RWPE1 (cell line): ENCODE data around the gene SEC23B.
A peak's percentile ranks its signal among the peaks of the same experiment; 100 is the strongest.
"Not testable (repeated sequence)": the region's sequence is repeated elsewhere in the genome, so short reads cannot be mapped to it uniquely, and the experiment has no call there.

Experiments used
- CTCF ChIA-PET: fragments of 350-600 bp; sonication (Branson Sonifier 250); formaldehyde crosslinking; extraction: SDS; loops from one replicate; lab custom pipeline; 2021; lab: Yijun Ruan, JAX
- POLR2A ChIA-PET: fragments of 400-600 bp; formaldehyde crosslinking; extraction: SDS; loops from one replicate; lab custom pipeline; 2020; ENCODE audit warnings: antibody characterized with exemption; ENCODE audit not compliant: low non-redundant PET; lab: Yijun Ruan, JAX
- DNase-seq: peaks from one replicate; pipeline ENCODE4 v3.0.0; 2012; ENCODE audit warnings: low spot score
- H3K27ac ChIP-seq: fragments of 450-650 bp; 2 replicates; pipeline ENCODE4 v1.5.1; 2017
- CTCF ChIP-seq: fragments of 450-650 bp; conservative IDR thresholded peaks from 2 replicates; pipeline ENCODE4 v1.5.1; 2017; ENCODE audit warnings: low read depth, mild to moderate bottlenecking

The SEC23B gene

GRCh38 chr20:18504479-18505060 lies 3.2 kb upstream of the SEC23B start:
- POLR2A ChIA-PET, result no interaction called here
- no peak for DNase-seq
- CTCF ChIA-PET, result interaction anchor here (0.7 kb wide), 1 partner anchor 934 kb away, joined by 4 read pairs; no protein-coding TSS in a partner anchor
- no peak for TF ChIP-seq CTCF
- H3K27ac ChIP-seq, result no peak overlapping the region

GRCh38 chr20:18506744-18507143 lies 996 bp upstream of the SEC23B start:
- TF ChIP-seq CTCF, result no peak
- POLR2A ChIA-PET, result interaction anchor here (0.6 to 2.4 kb wide), 3 partner anchors 10 to 516 kb away, joined by 3 to 9 read pairs (median 4); partner anchors contain the start of gene RBBP9
- CTCF ChIA-PET, result no interaction called here
- H3K27ac ChIP-seq, result peak overlapping the region; percentile 94
- no peak for DNase-seq

DNA sequence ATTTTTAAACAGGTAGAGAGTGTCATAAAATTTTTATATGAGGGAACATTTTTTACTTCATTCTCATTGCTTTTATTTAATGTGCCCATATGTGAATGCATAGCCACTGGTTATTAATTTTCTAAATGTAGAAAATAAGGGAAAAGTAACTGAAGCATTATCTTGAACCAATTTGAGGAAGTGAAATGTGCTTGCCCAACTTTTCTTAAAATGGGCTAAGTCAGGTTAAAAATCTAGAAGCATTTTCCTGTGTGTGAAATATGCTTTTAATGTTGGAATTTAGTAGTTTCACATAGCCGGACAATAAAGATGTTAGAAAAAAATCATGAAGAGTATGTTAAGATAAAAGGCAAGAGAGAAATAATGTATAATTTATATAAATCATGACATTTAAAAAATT lies 3.8 kb downstream of the SEC23B start:
- POLR2A ChIA-PET, result no interaction called here
- no peak for DNase-seq
- CTCF ChIA-PET, result no interaction called here

DNA sequence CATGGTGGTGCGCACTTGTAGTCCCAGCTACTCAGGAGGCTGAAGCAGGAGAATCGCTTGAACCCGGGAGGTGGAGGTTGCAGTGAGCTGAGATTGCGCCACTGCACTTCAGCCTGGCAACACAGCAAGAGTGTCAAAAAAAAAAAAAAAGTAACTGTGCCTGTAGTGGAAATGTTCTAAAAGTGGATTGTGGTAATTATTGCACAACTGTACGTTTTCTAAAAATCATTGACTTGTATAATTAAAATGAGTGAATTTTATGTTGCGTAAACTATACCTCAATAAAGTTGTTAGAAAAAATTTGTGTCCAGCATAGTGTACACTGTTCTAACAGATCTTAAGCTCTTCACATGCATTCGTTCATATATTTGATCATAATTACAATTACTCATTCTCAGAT lies 5.5 kb downstream of the SEC23B start:
- ChIA-PET POLR2A (no interaction called here), CTCF (no interaction called here)
- TF ChIP-seq CTCF, result no peak
- DNase-seq, result no peak
- no peak overlapping the region for H3K27ac ChIP-seq

More for the DNA sequence above, 3.8 kb downstream of the SEC23B start:
- no peak overlapping the region for H3K27ac ChIP-seq
- TF ChIP-seq CTCF, result no peak

GRCh38 chr20:18514127-18514526 lies 6.4 kb downstream of the SEC23B start:
- 0 out of 2 replicates have a peak overlapping the region, but pooled peaks have one; percentile 19 for H3K27ac ChIP-seq
- TF ChIP-seq CTCF, result no peak
- ChIA-PET CTCF (interaction anchor here (0.6 kb wide), 2 partner anchors 59 to 1544 kb away, joined by 3 to 4 read pairs; no protein-coding TSS in a partner anchor), POLR2A (no interaction called here)
- no peak for DNase-seq

- no peak for DNase-seq
- H3K27ac ChIP-seq, result no peak overlapping the region
- CTCF ChIA-PET, result no interaction called here
- POLR2A ChIA-PET, result no interaction called here
- no peak for TF ChIP-seq CTCF
Measured at GRCh38 chr20:18515973-18516372, 8.2 kb downstream of the SEC23B start.

DNA sequence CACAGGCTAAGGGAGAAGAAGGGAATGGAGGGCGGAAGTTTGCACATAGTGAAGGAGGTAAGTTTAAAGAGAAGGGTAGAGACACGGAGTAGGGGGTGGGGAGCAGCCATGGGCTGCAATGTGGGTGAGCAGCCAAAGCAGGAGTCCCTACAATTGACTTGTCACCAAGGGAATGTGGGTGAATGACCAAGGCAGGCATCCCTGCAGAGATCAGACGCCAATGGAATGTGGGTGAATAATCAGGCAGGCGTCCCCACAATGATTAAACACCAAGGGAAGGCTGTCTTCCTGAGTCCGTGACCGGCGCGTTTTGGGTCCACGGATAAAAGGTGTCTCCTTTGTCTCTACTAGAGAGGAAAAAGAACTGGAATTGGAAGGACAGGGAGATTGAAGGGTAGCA lies 14.3 kb downstream of the SEC23B start:
- DNase-seq, CTCF ChIA-PET, POLR2A ChIA-PET, H3K27ac ChIP-seq: not testable (repeated sequence)
